ENCODE measurements around the gene RNASEH1.

- TF ChIP-seq EZH2phosphoT487 (IDR thresholded peaks at IDR 0.05; ENCODE audit: low read depth, severe bottlenecking, unreplicated experiment): no peak
- TF ChIP-seq, protein P1, sequence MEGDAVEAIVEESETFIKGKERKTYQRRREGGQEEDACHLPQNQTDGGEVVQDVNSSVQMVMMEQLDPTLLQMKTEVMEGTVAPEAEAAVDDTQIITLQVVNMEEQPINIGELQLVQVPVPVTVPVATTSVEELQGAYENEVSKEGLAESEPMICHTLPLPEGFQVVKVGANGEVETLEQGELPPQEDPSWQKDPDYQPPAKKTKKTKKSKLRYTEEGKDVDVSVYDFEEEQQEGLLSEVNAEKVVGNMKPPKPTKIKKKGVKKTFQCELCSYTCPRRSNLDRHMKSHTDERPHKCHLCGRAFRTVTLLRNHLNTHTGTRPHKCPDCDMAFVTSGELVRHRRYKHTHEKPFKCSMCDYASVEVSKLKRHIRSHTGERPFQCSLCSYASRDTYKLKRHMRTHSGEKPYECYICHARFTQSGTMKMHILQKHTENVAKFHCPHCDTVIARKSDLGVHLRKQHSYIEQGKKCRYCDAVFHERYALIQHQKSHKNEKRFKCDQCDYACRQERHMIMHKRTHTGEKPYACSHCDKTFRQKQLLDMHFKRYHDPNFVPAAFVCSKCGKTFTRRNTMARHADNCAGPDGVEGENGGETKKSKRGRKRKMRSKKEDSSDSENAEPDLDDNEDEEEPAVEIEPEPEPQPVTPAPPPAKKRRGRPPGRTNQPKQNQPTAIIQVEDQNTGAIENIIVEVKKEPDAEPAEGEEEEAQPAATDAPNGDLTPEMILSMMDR (IDR thresholded peaks at IDR 0.05; ENCODE audit: poor library complexity): no peak
Observed at GRCh38 chr2:3542107-3542506, 16.0 kb downstream of the RNASEH1 start.
